DOHH2 (cell line): ENCODE measurements around the gene PRKCD.

Experiments
- EZH2phosphoT487 ChIP-seq: fragments of 200-600 bp; sonication (generic); IDR thresholded peaks from 2 replicates; pipeline ENCODE4 v1.6.1; 2017; ENCODE audit warnings: borderline replicate concordance, mild to moderate bottlenecking, antibody characterized with exemption, low read length, moderate library complexity, mixed read lengths
- TF ChIP-seq, protein P1 (sequence below): fragments of 200-600 bp; sonication (generic); IDR thresholded peaks from one replicate; pipeline ENCODE4 v1.5.1; 2014; ENCODE audit warnings: antibody characterized with exemption, mild to moderate bottlenecking, low read depth, low read length; ENCODE audit not compliant: poor library complexity, severe bottlenecking

DNA sequence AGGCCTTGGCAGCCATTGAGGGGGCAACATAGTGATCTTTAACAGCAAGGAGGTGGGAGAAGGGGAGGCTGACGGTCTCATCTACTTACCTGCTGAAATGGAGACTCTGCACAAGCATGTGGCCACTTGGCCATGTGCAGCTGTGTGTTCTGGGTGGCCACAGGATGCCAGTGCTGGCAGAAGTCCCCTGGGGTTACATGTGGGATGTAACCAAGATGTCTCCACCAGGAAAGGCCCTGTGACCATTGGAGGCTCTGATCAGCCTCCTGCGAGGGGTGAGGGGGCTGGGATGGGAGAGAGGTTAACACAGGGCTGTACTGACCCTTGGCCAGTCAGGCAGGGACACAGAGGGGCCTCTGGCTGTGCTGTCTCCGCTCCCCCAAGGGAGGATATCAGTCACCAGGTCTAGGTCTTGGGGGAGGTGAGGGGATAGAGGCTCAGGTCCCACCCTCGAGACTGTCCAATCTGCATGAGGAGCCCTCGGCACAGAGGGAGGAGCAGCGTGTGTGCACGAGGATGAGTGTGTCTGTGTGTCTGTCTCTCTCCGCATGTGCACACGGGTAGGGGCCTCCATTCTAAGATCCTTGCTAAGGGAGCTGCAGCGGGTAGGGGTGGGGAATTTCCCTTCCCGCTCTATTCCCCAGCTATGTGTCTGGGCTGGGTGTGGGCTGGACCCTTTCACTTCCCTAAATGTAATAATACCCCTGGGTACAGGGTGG is 19.5 kb downstream of the PRKCD start:
- TF ChIP-seq, protein P1, sequence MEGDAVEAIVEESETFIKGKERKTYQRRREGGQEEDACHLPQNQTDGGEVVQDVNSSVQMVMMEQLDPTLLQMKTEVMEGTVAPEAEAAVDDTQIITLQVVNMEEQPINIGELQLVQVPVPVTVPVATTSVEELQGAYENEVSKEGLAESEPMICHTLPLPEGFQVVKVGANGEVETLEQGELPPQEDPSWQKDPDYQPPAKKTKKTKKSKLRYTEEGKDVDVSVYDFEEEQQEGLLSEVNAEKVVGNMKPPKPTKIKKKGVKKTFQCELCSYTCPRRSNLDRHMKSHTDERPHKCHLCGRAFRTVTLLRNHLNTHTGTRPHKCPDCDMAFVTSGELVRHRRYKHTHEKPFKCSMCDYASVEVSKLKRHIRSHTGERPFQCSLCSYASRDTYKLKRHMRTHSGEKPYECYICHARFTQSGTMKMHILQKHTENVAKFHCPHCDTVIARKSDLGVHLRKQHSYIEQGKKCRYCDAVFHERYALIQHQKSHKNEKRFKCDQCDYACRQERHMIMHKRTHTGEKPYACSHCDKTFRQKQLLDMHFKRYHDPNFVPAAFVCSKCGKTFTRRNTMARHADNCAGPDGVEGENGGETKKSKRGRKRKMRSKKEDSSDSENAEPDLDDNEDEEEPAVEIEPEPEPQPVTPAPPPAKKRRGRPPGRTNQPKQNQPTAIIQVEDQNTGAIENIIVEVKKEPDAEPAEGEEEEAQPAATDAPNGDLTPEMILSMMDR = no peak
- TF ChIP-seq EZH2phosphoT487 = no peak
